Measurements from ENCODE around the gene FAM43A.

FAM43A gene

DNA sequence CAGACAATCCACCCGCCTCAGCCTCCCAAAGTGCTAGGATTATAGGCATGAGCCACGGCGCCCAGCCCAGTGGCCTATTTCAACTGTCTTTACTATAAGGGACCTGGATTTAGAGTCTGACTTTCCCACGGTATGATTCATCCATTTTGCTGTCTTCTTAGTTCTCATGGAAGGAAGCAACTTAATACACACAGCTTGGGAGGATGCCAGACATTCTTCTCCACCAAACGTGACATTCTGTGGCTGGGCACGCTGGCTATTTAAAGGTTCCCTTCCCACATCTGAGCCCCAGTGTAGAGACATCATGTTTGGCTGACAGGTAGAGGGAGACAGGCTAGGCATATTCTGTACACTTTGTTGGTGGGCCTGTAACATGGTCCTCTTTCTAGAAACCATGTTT lies 26.2 kb downstream of the FAM43A start:
- peak; percentile 69 for DNase-seq (ENCODE audit: low spot score)

DNA sequence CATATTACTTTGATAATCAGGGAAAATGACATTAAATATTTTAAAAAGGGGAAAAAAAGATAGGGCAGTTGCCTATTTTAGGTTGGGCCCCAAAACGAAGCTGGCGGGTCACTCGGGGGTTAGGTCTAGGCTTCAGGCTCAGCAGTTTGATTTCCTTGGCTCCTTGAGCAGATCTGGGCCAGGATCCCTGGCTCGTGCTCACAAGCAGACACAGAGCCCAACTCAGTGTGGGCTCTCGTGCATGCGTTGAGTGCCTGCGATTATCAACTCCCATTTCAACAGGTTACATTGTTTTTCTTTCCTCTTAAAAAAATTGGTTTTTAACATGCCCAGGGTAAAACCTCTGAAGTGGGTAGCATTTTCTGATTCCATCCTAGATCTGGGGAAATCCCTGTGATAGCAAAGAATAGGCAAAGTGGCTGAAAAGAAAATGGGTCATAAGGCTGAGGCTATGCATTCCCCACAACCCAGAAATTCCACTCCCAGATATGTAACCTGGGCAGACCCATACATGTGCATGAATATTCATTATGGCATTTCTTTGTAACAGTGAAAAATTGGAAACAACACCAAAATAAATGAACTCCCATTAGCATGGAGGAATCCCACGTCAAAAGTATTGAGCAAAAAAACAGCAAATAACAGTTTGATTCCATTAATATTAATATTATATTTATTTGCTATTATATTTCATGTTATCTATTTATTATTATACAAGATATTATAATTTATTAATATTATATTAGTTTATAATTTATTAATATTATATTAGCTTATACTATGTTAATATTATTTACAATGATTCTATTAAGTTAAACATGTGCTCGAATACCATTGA lies 27.8 kb downstream of the FAM43A start:
- DNase-seq (ENCODE audit: low spot score): no peak

DNA sequence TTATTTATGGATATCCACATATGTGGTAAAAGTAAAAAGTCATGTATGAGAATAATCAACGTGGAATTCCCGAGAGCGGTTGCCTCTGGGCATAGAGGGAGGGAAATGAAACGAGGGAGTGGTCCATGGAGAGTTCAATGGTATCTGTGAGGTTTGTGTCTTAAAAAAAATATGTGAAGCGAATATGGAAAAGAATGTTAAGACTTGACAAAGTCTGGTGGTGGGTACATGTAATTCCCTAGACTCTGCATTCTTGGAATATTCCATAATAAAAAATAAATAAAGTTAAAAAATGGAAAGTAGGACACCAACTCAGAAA lies 28.4 kb downstream of the FAM43A start:
- DNase-seq (ENCODE audit: low spot score): no peak

DNA sequence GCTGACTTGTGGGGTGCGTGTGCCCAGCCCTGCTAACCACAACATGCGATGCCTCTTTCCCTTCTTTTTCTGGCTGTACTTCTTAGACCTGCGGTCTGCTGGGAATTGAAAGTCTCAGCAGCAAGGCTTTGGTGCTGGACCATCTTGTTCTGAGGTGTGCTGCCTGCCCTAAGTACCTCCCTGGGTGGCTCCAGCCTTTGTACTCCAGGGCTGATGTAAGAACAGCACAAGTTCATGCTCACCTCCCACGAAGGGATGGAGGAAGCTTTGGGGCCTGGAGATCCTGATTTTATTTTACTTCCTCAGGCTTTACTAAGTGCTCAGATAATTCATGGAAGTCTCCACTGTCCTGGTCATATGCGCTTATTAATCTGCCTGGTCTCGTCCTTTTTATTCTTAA lies 28.9 kb downstream of the FAM43A start:
- no peak for DNase-seq (ENCODE audit: low spot score)

DNA sequence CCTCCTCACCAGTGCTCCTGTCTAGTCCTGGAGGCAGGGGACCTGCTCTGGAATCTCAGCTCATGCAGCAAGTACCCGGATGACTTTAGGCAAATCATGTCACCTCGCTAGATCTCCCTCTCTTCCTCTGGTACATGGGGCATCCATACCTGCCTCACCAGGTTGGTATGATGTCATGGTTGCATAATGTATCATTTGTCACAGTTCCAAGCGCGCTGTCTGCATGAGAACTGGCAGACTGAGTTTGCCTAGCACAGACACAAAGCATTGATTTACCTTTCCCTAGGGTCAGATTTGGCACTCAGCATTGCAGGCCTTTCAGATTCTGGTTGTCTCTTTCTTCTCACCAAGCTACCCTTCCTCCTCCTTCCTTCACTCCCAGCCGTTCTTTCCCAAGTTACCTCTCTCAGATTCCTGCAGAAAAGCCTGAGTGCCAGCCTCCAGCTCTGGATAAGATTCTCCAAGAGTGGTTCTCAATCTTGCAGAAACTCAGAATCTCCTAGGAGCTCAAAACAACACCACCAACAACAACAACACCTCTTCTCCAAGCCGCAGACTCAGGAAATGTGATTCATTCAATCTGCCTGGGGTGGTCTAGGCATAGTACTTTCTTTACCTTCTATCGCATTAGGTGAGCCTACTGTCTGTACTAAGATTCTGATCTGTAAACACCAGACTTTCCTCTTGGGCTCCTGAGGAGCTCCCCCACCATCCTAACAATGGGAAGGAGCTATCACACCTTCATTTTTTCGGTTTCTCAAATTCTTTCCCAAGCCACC lies 29.5 kb downstream of the FAM43A start:
- DNase-seq (ENCODE audit: low spot score): no peak

DNA sequence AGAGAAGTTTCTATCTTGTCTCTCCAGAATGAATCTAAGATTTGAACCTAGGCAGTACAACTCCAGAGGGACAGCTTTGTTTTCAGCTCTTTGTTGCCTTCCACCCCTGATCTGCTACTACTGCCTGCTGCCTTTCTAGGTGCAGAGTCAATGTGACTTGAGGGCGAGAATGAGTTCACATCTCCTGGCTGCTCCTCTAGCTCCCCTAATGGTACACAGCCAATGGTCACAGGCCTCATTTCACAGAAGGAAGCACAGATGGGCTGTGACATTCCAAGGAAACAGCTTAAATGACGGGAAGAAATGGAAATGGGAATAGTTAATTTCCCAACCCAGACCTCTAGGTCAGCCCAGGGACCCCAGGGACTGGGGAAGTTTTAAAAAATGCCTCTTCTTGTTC lies 32.4 kb downstream of the FAM43A start:
- DNase-seq (ENCODE audit: low spot score): no peak

DNA sequence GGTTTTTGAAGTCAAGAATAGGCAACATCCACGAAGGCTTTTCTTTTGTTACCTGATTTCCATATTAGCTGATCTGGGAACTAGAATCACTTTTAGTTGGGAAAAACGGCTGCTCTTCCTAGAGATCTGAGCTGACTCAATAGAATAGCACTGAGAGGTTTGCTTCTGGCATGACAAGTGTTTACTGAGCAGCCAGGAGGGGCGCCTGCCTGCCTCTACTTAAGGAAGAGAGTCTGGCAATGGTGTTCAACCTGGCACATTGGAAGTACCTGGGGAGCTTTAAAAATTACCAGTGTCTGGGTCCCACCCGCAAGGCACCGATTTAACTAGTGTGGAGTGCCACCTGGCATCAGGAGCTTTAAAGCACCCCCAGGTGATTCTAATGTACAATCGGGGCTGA lies 34.4 kb downstream of the FAM43A start:
- no peak for DNase-seq (ENCODE audit: low spot score)

DNA sequence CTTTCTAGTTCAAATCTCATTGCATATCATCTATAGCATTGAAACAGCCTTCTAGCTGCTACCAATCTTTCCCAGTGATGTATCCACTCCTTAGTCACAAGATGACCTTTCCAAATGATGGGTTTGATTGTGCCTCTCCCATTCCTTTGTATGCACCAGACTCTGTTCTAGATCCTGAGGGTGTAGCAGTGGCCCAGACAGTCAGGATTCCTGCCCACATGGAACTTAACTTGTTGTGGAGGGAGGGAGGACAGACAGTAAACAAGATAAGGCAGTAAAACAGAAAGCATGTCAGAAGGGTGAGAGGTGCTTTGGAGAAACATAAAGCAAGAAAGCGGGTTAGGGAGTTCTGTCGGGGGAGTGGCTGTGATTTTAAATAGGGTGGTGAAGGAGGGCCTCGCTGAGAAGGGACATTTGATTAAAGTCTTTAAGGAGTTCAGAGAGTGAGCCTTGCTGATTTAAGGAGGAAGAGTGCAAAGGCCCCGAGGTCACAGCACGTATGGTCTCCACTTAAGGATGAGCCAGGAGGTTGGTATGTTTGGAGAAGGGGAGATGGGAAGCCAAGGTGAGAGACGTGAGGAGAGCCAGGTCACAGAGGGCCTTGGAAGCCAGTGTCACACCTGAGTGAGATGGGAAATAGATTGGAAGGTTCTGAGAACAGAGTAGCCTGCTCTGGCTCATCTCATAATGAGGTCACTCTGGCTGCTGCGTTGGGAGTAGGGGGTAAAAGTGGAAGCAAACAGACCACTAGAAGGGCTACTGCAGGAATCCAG lies 38.3 kb downstream of the FAM43A start:
- no peak for DNase-seq (ENCODE audit: low spot score)

DNA sequence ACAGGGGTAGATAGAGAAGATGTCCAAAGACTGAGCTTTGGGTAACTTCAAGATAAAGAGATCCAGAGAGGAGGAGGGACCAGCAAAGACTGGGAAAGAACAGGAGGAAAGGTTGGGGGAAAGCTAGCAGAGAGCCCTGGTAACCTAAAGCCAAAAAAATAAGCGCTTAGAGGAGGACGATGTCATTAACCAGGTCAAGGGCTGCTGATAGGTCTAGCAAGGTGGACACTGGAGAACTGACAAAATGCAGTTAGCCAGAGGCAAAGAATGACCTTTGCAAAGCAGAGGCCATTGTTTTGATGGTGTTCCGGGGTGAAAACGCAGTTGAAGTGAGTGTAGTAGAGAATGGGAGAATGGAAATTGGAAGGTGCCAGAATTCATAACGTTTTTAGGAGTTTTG lies 39.7 kb downstream of the FAM43A start:
- DNase-seq (ENCODE audit: low spot score): no peak

DNA sequence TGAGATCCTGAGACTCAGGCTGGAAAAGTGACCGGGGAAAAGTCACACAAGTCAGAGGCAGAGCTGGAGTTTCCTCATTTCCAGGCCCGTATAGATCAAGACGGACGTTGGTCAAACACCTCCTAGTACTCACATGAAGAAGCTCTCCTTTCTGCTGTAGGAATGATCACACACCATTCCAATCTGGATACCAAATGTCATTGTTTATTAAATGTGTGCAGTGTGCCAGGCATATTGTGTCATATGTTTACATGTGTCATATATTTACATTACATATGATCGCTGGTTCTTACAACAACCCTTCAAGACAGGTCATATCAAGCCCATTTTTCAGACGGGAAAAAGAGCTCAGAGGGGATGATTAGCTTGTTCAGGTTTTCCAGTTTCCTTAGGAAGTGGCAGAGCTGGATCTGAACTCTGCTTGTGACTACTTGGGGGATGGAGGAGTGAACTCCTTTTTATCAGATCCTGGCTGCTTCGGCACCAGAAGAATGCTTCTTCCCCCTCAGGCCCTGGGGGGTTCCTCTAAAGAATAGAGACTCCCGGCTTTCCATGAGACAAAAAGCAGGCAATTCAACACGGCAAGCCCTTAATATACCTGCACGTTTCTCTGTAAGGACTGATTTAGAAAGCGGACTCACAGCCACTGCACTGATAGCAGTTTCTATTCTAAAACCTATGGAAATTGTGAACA lies 41.9 kb downstream of the FAM43A start:
- DNase-seq (ENCODE audit: low spot score): no peak

DNA sequence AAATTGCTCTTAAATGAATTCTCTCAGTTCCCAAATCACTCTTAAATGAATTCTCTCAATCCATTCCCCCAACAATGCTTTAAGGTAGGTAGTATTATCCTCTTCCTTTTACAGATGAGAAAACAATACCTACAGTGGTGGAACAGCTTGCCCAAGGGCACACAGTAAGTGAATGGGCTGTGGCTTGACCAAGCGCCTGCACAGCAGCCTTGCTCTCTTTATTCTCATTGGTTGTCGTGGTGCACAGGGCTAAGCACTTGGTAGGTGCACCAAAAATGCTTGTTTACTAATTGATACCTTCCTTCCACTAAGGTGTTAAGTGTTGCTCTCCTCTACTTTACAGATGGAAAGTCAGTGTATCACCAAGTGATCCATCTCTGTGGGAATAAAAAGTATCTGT lies 43.3 kb downstream of the FAM43A start:
- no peak for DNase-seq (ENCODE audit: low spot score)

DNA sequence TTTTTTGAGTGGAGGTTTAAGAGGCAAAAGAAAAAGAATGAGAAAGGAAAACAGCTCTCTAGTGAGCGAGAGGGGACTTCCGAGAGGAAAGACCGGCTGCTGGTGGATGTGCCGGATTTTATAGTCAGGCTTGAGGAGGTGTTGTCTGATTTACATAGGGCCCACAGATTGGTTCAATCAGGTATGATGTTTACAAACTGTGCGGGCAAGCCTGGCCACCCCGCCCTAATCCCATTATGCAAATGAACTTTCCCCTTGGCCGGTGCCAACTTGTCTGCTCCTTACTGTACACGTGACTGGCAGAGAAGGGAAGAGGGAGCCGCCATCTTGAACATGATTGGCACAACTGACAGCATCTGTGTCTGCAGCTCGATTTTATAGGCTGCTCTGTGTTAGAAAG lies 44.7 kb downstream of the FAM43A start:
- DNase-seq (ENCODE audit: low spot score): peak; percentile 49

DNA sequence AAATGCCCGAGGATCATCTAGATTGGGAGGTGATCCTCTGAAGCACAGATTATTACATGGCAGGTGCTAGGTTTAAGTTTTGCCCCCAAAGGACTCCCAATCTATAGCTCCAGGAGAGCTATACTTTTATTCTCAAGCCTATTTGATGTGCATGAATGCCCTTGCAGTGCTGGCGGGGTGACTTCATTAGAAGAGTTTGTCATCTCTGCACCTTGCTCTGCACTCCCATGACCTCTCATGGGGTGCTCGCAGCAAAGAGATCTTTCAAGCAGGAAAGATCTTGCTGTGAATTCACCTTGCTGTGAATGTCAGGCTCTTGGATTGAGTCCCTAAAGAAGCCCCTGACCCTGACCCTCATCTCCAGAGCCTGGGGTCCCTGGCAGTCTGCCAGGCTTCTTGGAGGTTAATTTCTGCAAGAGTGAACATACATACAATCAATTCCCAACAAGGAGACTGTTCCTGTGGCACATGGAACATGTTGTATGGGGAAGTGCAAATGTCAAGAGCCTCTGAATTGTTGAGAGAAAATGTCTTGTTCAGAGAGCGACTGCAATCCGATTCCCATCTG lies 45.9 kb downstream of the FAM43A start:
- DNase-seq (ENCODE audit: low spot score): no peak

DNA sequence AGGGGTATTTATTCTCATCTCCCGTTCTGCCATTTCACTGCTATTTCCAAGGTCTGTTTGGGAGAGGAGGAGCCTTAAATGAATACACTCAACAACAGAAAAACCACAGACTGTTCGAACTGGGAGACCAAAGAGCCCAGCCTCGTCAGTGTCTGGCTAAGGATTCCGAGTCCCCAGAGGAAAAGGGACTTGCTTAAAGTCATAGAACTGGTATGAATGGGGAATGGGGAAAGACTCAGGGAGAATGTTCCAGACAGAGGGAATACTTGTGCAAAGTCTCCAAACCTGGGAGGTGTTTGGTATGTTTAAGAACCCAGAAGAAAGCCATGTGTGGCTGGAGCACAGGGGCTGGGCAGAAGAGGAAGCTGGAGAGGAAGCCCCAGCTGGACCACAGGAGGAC lies 46.9 kb downstream of the FAM43A start:
- no peak for DNase-seq (ENCODE audit: low spot score)

DNA sequence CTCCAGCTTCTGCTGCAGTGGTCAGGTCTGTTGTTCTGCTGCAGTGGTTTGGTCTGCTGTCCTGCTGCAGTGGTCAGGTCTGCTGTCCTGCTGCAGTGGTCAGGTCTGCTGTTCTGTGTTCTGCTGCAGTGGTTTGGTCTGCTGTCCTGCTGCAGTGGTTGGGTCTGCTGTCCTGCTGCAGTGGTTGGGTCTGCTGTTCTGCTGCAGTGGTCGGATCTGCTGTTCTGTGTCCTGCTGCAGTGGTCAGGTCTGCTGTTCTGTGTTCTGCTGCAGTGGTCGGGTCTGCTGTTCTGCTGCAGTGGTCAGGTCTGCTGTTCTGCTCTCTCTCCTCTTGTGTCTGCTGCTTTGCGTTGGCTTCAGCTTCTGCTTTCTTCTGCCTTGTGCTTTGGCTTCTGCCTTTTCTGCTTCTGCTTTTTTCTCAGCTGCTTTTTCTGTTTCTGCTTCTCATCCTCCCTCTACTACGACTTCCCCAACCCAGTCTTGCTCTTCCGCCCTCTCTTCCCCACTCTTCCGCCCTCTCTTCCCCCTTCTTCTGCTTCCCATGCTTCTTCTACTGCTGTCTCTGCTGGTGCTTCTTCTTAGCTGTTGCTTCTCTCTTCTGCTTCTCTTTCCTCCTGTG lies 50.7 kb downstream of the FAM43A start:
- no peak for DNase-seq (ENCODE audit: low spot score)

DNA sequence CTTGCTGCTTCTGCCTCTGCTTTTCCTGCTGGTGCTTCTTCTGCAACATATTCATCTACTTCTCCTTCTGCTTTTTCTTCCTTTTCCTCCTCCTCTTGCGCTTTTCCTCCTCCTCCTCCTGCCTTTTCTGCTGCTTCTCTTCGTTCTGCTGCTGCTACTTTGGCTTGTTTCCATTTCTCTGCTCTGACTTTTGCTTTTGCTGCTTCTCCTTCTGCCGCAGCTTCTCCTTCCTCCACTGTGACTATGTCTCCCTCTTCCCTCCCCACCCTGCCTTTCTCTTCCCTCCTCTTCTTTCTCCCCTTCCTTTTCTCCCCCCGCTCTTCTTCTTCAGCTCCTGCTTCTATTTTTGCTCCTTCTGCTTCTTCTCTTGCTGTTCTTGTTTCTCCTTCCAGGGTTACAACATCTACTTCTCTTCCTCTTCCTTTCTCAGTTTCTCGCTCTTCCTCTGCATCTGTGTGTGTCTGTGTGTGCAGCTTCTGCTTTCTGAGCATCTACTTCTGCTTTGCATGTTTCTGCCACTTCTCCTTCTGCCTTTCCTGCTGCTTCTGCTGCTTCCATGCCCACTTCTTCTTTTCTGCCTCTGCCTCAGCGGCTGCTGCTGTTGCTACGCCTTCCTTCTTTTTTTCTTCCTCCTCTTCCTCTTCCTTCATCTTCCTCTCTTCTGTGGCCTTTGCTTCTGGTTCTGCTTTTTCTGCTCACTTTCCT lies 51.4 kb downstream of the FAM43A start:
- no peak for DNase-seq (ENCODE audit: low spot score)

Data from LoVo (cell line).